ENCODE results near the gene MYO15B. TPM values are rescaled to one million over a fixed set of nuclear protein-coding genes. Genes with fewer than 3 reads are reported as not detected.

Gene MYO15B
- total RNA-seq (10 to 100 TPM; 75.1 to 83.7 TPM), polyA plus RNA-seq (under 1 TPM in 1 of 2 donors, not detected in 1; 0.89 TPM)

GRCh38 chr17:75587675-75588595 is at the start of gene MYO15B:
TSS of gene MYO15B (plus strand) at chr17:75587800. CDS start at chr17:75588058, 258 bp downstream.
- peak within 1 kb of the TSS in 4 of 7 donors; percentile 29 to 52 (median 48) for H3K27ac Mint-ChIP-seq
- CTCF ChIA-PET (ENCODE audit: partially characterized antibody): interaction anchor here (0.7 to 1.4 kb wide), 6 partner anchors 9 to 160 kb away, joined by 3 to 5 read pairs (median 4); partner anchors contain the start of gene TSEN54
- intact Hi-C loops (cut with micrococcal nuclease): loop anchor here (2.0 kb wide), 1 partner anchor 63 kb away; the partner anchor contains the start of gene LLGL2

GRCh38 chr17:75539967-75540729 is 47.5 kb upstream of the MYO15B start:
- H3K9me3 ChIP-seq (ENCODE audit: control insufficient read depth in 1 of 2, low read length in 2 of 2): no peaks in the 10 kb centered on the region
- Mint-ChIP-seq H3K36me3 (peaks cover 3 to 5% of the 10 kb centered on the region in 2 donors), H3K4me1 (peaks cover 3 to 23% (median 7%) of the 10 kb centered on the region in 4 donors), H3K4me3 (no peak overlapping the region), H3K9me3 (no peaks in the 10 kb centered on the region), H3K27ac (no peak overlapping the region), H3K27me3 (no peaks in the 10 kb centered on the region)
- no peak overlapping the region for H3K27ac ChIP-seq (ENCODE audit: low read depth, low read length)
- ChIA-PET POLR2A (ENCODE audit: partially characterized antibody) (no interaction called here), CTCF (ENCODE audit: partially characterized antibody) (no interaction called here)
- no peak overlapping the region for H3K4me3 ChIP-seq (ENCODE audit: low read length in 2 of 2)
- intact Hi-C loops (cut with micrococcal nuclease): no loop called here
- peaks cover 12% of the 10 kb centered on the region for H3K4me1 ChIP-seq (ENCODE audit: insufficient read depth, low read length)
- H3K36me3 ChIP-seq (ENCODE audit: insufficient read depth, low read length): no peaks in the 10 kb centered on the region
- DNase-seq: no peak
- H3K27me3 ChIP-seq (ENCODE audit: insufficient read depth, low read length): no peaks in the 10 kb centered on the region

More at GRCh38 chr17:75587675-75588595, at the start of gene MYO15B:
- DNase-seq: peak in 4 of 5 donors; percentile 34 to 59 (median 46)
- H3K27ac ChIP-seq (ENCODE audit: low read depth, low read length): peak within 1 kb of the TSS; percentile 10
- Mint-ChIP-seq H3K4me3 (peak within 1 kb of the TSS; percentile 36 to 70 (median 52)), H3K36me3 (no peaks in the 10 kb centered on the region), H3K9me3 (peaks cover 0 to 3% (median 0%) of the 10 kb centered on the region in 8 donors), H3K4me1 (peaks cover 0 to 6% (median 3%) of the 10 kb centered on the region in 4 donors), H3K27me3 (peaks cover 0 to 4% of the 10 kb centered on the region in 2 donors)
- no peaks in the 10 kb centered on the region for H3K9me3 ChIP-seq (ENCODE audit: control insufficient read depth in 1 of 2, low read length in 2 of 2)
- H3K4me3 ChIP-seq (ENCODE audit: low read length in 2 of 2): peak within 1 kb of the TSS in 1 of 2 donors; percentile 35
- no peaks in the 10 kb centered on the region for H3K27me3 ChIP-seq (ENCODE audit: insufficient read depth, low read length)
- POLR2A ChIA-PET (ENCODE audit: partially characterized antibody): interaction anchor here (1.0 to 2.3 kb wide), 11 partner anchors 53 to 265 kb away, joined by 3 to 22 read pairs (median 4); partner anchors contain the start of genes LLGL2, TMEM94 and TSEN54
- H3K4me1 ChIP-seq (ENCODE audit: insufficient read depth, low read length): peaks cover 18% of the 10 kb centered on the region
- no peaks in the 10 kb centered on the region for H3K36me3 ChIP-seq (ENCODE audit: insufficient read depth, low read length)

- CTCF ChIA-PET (ENCODE audit: partially characterized antibody): no interaction called here
- H3K36me3 Mint-ChIP-seq: peaks cover 3 to 5% of the 10 kb centered on the region in 2 donors
- Histone ChIP-seq H3K4me3 (ENCODE audit: low read length in 2 of 2) (no peak overlapping the region), H3K9me3 (ENCODE audit: control insufficient read depth in 1 of 2, low read length in 2 of 2) (no peaks in the 10 kb centered on the region), H3K4me1 (ENCODE audit: insufficient read depth, low read length) (peaks cover 3% of the 10 kb centered on the region), H3K36me3 (ENCODE audit: insufficient read depth, low read length) (no peaks in the 10 kb centered on the region), H3K27me3 (ENCODE audit: insufficient read depth, low read length) (no peaks in the 10 kb centered on the region), H3K27ac (ENCODE audit: low read depth, low read length) (no peak overlapping the region)
- no peaks in the 10 kb centered on the region for H3K9me3 Mint-ChIP-seq
- intact Hi-C loops (cut with micrococcal nuclease): no loop called here
- no peaks in the 10 kb centered on the region for H3K27me3 Mint-ChIP-seq
- POLR2A ChIA-PET (ENCODE audit: partially characterized antibody): no interaction called here
- no peak for DNase-seq
- H3K4me3 Mint-ChIP-seq: no peak overlapping the region
- no peak overlapping the region for H3K27ac Mint-ChIP-seq
- H3K4me1 Mint-ChIP-seq: peaks cover 0 to 15% (median under 1%) of the 10 kb centered on the region in 4 donors
Measured at GRCh38 chr17:75540923-75541503, 46.6 kb upstream of the MYO15B start.

- Histone ChIP-seq H3K4me1 (ENCODE audit: insufficient read depth, low read length) (no peaks in the 10 kb centered on the region), H3K36me3 (ENCODE audit: insufficient read depth, low read length) (no peaks in the 10 kb centered on the region), H3K9me3 (ENCODE audit: control insufficient read depth in 1 of 2, low read length in 2 of 2) (no peaks in the 10 kb centered on the region), H3K27ac (ENCODE audit: low read depth, low read length) (no peak overlapping the region), H3K4me3 (ENCODE audit: low read length in 2 of 2) (no peak overlapping the region), H3K27me3 (ENCODE audit: insufficient read depth, low read length) (no peaks in the 10 kb centered on the region)
- ChIA-PET CTCF (ENCODE audit: partially characterized antibody) (interaction anchor here (1.1 kb wide), 1 partner anchor 664 kb away, joined by 3 read pairs; no protein-coding TSS in a partner anchor), POLR2A (ENCODE audit: partially characterized antibody) (no interaction called here)
- peaks cover 0 to 11% (median 0%) of the 10 kb centered on the region in 4 donors for H3K4me1 Mint-ChIP-seq
- intact Hi-C loops (cut with micrococcal nuclease): no loop called here
- H3K27ac Mint-ChIP-seq: peak overlapping the region in 1 of 7 donors; percentile 65
- H3K27me3 Mint-ChIP-seq: no peaks in the 10 kb centered on the region
- DNase-seq: no peak
- H3K9me3 Mint-ChIP-seq: no peaks in the 10 kb centered on the region
- H3K36me3 Mint-ChIP-seq: peaks cover 3 to 5% of the 10 kb centered on the region in 2 donors
- H3K4me3 Mint-ChIP-seq: no peak overlapping the region
Measured at GRCh38 chr17:75542229-75542628, 45.4 kb upstream of the MYO15B start.

GRCh38 chr17:75542728-75543336 is 44.8 kb upstream of the MYO15B start:
- Histone ChIP-seq H3K4me3 (ENCODE audit: low read length in 2 of 2) (no peak overlapping the region), H3K9me3 (ENCODE audit: control insufficient read depth in 1 of 2, low read length in 2 of 2) (no peaks in the 10 kb centered on the region), H3K4me1 (ENCODE audit: insufficient read depth, low read length) (no peaks in the 10 kb centered on the region), H3K36me3 (ENCODE audit: insufficient read depth, low read length) (no peaks in the 10 kb centered on the region), H3K27me3 (ENCODE audit: insufficient read depth, low read length) (no peaks in the 10 kb centered on the region), H3K27ac (ENCODE audit: low read depth, low read length) (no peak overlapping the region)
- POLR2A ChIA-PET (ENCODE audit: partially characterized antibody): no interaction called here
- DNase-seq: no peak
- H3K9me3 Mint-ChIP-seq: no peaks in the 10 kb centered on the region
- no peak overlapping the region for H3K4me3 Mint-ChIP-seq
- no peak overlapping the region for H3K27ac Mint-ChIP-seq
- peaks cover 0 to 11% (median 0%) of the 10 kb centered on the region in 4 donors for H3K4me1 Mint-ChIP-seq
- no peaks in the 10 kb centered on the region for H3K27me3 Mint-ChIP-seq
- peaks cover 3 to 9% of the 10 kb centered on the region in 2 donors for H3K36me3 Mint-ChIP-seq
- CTCF ChIA-PET (ENCODE audit: partially characterized antibody): interaction anchor here (1.1 kb wide), 1 partner anchor 665 kb away, joined by 3 read pairs; no protein-coding TSS in a partner anchor
- intact Hi-C loops (cut with micrococcal nuclease): no loop called here

- Histone ChIP-seq H3K27ac (ENCODE audit: low read depth, low read length) (no peak overlapping the region), H3K9me3 (ENCODE audit: control insufficient read depth in 1 of 2, low read length in 2 of 2) (no peaks in the 10 kb centered on the region), H3K36me3 (ENCODE audit: insufficient read depth, low read length) (no peaks in the 10 kb centered on the region), H3K4me1 (ENCODE audit: insufficient read depth, low read length) (no peaks in the 10 kb centered on the region), H3K27me3 (ENCODE audit: insufficient read depth, low read length) (no peaks in the 10 kb centered on the region), H3K4me3 (ENCODE audit: low read length in 2 of 2) (no peak overlapping the region)
- intact Hi-C loops (cut with micrococcal nuclease): no loop called here
- Mint-ChIP-seq H3K36me3 (peaks cover 0 to 7% of the 10 kb centered on the region in 2 donors), H3K4me3 (no peak overlapping the region), H3K4me1 (peaks cover 0 to 7% (median 0%) of the 10 kb centered on the region in 4 donors), H3K27me3 (no peaks in the 10 kb centered on the region), H3K9me3 (no peaks in the 10 kb centered on the region), H3K27ac (peak overlapping the region in 1 of 7 donors; percentile 18)
- no peak for DNase-seq
- ChIA-PET CTCF (ENCODE audit: partially characterized antibody) (no interaction called here), POLR2A (ENCODE audit: partially characterized antibody) (no interaction called here)
Measured at GRCh38 chr17:75544250-75544649, 43.4 kb upstream of the MYO15B start.
